ENCODE data around the gene SLC25A14.
"Not testable (repeated sequence)": the region's sequence is repeated elsewhere in the genome, so short reads cannot be mapped to it uniquely, and the experiment has no call there.

Gene SLC25A14

GRCh38 chrX:130339408-130340222 is at the start of gene SLC25A14:
Gene SLC25A14, plus strand, starts transcription at chrX:130339919. Its CDS starts 360 bp downstream, at chrX:130340279.
- peak; percentile 13 for DNase-seq

GRCh38 chrX:130295519-130296296 is 44.0 kb upstream of the SLC25A14 start:
- no peak for DNase-seq

- DNase-seq, result no peak
Observed at GRCh38 chrX:130296297-130296678, 43.4 kb upstream of the SLC25A14 start.

- no peak for DNase-seq
Observed at GRCh38 chrX:130296743-130297142, 43.0 kb upstream of the SLC25A14 start.

GRCh38 chrX:130299279-130300009 is 40.3 kb upstream of the SLC25A14 start:
- no peak for DNase-seq

GRCh38 chrX:130300010-130300282 is 39.8 kb upstream of the SLC25A14 start:
- DNase-seq, result no peak

GRCh38 chrX:130301405-130301804 is 38.3 kb upstream of the SLC25A14 start:
- no peak for DNase-seq

- DNase-seq, result no peak
Observed at GRCh38 chrX:130301977-130302376, 37.7 kb upstream of the SLC25A14 start.

GRCh38 chrX:130304587-130305368 is 34.9 kb upstream of the SLC25A14 start:
- DNase-seq, result no peak

- not testable (repeated sequence) for DNase-seq
Observed at GRCh38 chrX:130319886-130320285, 19.8 kb upstream of the SLC25A14 start.

- no peak for DNase-seq
Observed at GRCh38 chrX:130321550-130321949, 18.2 kb upstream of the SLC25A14 start.

- DNase-seq, result no peak
Observed at GRCh38 chrX:130330146-130330545, 9.6 kb upstream of the SLC25A14 start.

- DNase-seq, result no peak
Observed at GRCh38 chrX:130330706-130331105, 9.0 kb upstream of the SLC25A14 start.

- DNase-seq, result no peak
Observed at GRCh38 chrX:130336531-130336930, 3.2 kb upstream of the SLC25A14 start.

- not testable (repeated sequence) for DNase-seq
Observed at GRCh38 chrX:130338869-130339268, 850 bp upstream of the SLC25A14 start.

GRCh38 chrX:130340271-130340670 is 552 bp downstream of the SLC25A14 start:
- DNase-seq, result no peak

GRCh38 chrX:130343411-130343810 is 3.7 kb downstream of the SLC25A14 start:
- DNase-seq, result no peak

- no peak for DNase-seq
Observed at GRCh38 chrX:130347321-130347720, 7.6 kb downstream of the SLC25A14 start.

- no peak for DNase-seq
Observed at GRCh38 chrX:130351567-130351966, 11.8 kb downstream of the SLC25A14 start.

- DNase-seq, result not testable (repeated sequence)
Observed at GRCh38 chrX:130352050-130352449, 12.3 kb downstream of the SLC25A14 start.

GRCh38 chrX:130376077-130376476 is 36.4 kb downstream of the SLC25A14 start:
- DNase-seq, result no peak

GRCh38 chrX:130378024-130378669 is 38.4 kb downstream of the SLC25A14 start:
- DNase-seq, result no peak

Measured in SIG-M5 (cell line).